HCT116 (cell line): ENCODE measurements around the gene ACER3. TPM values are rescaled to one million over a fixed set of nuclear protein-coding genes. Genes with fewer than 3 reads are reported as not detected.

ENCODE experiments used
- ATAC-seq: fragments of 200-7000 bp; cut with Tn5 transposase; 2 replicates; pipeline ENCODE4 v1.9.1; 2020; ENCODE audit warnings: mild to moderate bottlenecking, moderate library complexity
- BruUV-seq: library from RNA; stranded (reverse); fragments of 400-500 nt; replicated peaks from 2 replicates; lab custom pipeline; 2021; lab: Mats Ljungman, UMichigan
- CTCF ChIA-PET: fragments of 300-600 bp; sonication (Branson Sonifier 250); formaldehyde crosslinking; loops from one replicate; lab custom pipeline; 2021; ENCODE audit warnings: antibody characterized with exemption; lab: Charles Lee
- POLR2A ChIA-PET: fragments of 300-600, 350-600 bp; sonication (Branson Sonifier 250); formaldehyde crosslinking; loops from one replicate; lab custom pipeline; 2021; ENCODE audit warnings: antibody characterized with exemption; lab: Charles Lee
- RAD21 ChIA-PET, 2 experiments: fragments of 300-600 bp; sonication (Branson Sonifier 250); formaldehyde crosslinking; loops; one replicate each; lab custom pipeline; 2023; ENCODE audit warnings: low total read pairs in 2 of 2; ENCODE audit not compliant: uncharacterized antibody in 2 of 2, unreplicated experiment in 2 of 2, low non-redundant PET in 1 of 2; lab: Charles Lee
- DNase-seq: peaks from one replicate; pipeline ENCODE4 v3.0.0-alpha.2; 2010; ENCODE audit warnings: low read depth, low spot score
- H2AFZ ChIP-seq: fragments of 200-600 bp; shearing (Covaris generic), sonication (generic); 2 replicates; pipeline ENCODE4 v1.6.1; 2017; ENCODE audit warnings: low read depth, mixed run types, mixed read lengths, antibody characterized with exemption, low read length; ENCODE audit not compliant: poor library complexity, severe bottlenecking
- H3K27ac ChIP-seq: 2 replicates; pipeline ENCODE4 v1.5.1; 2012; ENCODE audit warnings: low read depth, low read length
- H3K27me3 ChIP-seq: fragments of 200-600 bp; sonication (generic); 2 replicates; pipeline ENCODE4 v1.6.1; 2016; ENCODE audit warnings: mixed run types, low read length, mixed read lengths; ENCODE audit not compliant: insufficient read depth
- H3K36me3 ChIP-seq, 2 experiments: fragments of 200-500 bp in 1 of 2; fragments of 200-600 bp in 1 of 2; sonication (Bioruptor generic) in 1 of 2; sonication (generic) in 1 of 2; 2 replicates each; pipeline versions ENCODE4 v1.5.1 to v1.6.1; 2014 to 2016; ENCODE audit warnings: low read length in 2 of 2, inconsistent platforms in 1 of 2, mixed read lengths in 1 of 2, mixed run types in 1 of 2; ENCODE audit not compliant: insufficient read depth in 2 of 2, control insufficient read depth in 1 of 2
- H3K4me1 ChIP-seq, 2 experiments: fragments of 200-600 bp in 1 of 2; sonication (generic) in 1 of 2; 2 replicates each; pipeline versions ENCODE4 v1.5.1 to v1.6.1; 2012 to 2017; ENCODE audit warnings: low read length in 2 of 2, inconsistent platforms in 1 of 2, mild to moderate bottlenecking in 1 of 2, mixed read lengths in 1 of 2, mixed run types in 1 of 2, moderate library complexity in 1 of 2; ENCODE audit not compliant: insufficient read depth in 2 of 2, control insufficient read depth in 1 of 2
- H3K4me2 ChIP-seq: fragments of 200-600 bp; sonication (generic); 2 replicates; pipeline ENCODE4 v1.6.1; 2017; ENCODE audit warnings: mixed run types, low read length, mixed read lengths
- H3K4me3 ChIP-seq, 2 experiments: fragments of 200-600 bp in 1 of 2; sonication (generic) in 1 of 2; replicated peaks in 1 of 2; 2 replicates each; pipeline ENCODE4 v1.5.1; 2011 to 2016; ENCODE audit warnings: low read length in 2 of 2, control low read depth in 1 of 2, low read depth in 1 of 2, mild to moderate bottlenecking in 1 of 2, mixed read lengths in 1 of 2, mixed run types in 1 of 2
- H3K79me2 ChIP-seq: fragments of 200-600 bp; sonication (generic); 2 replicates; pipeline ENCODE4 v1.6.1; 2017; ENCODE audit warnings: mild to moderate bottlenecking, mixed run types, low read length, moderate library complexity, mixed read lengths; ENCODE audit not compliant: insufficient read depth
- H3K9ac ChIP-seq: fragments of 200-600 bp; sonication (generic); 2 replicates; pipeline ENCODE4 v1.6.1; 2016; ENCODE audit warnings: low read length, mixed read lengths
- H3K9me2 ChIP-seq: fragments of 200-600 bp; sonication (generic), shearing (Covaris generic); 2 replicates; pipeline ENCODE4 v1.6.1; 2017; ENCODE audit warnings: mixed run types, mild to moderate bottlenecking, moderate library complexity; ENCODE audit not compliant: insufficient read depth
- H3K9me3 ChIP-seq, 2 experiments: fragments of 200-500 bp in 1 of 2; fragments of 200-600 bp in 1 of 2; sonication (Bioruptor generic) in 1 of 2; sonication (generic) in 1 of 2; 2 replicates each; pipeline ENCODE4 v1.6.1; 2014 to 2017; ENCODE audit warnings: low read length in 2 of 2, mixed read lengths in 2 of 2, inconsistent platforms in 1 of 2, low read depth in 1 of 2, mild to moderate bottlenecking in 1 of 2, mixed run types in 1 of 2, moderate library complexity in 1 of 2; ENCODE audit not compliant: control insufficient read depth in 1 of 2, insufficient read depth in 1 of 2
- H4K20me1 ChIP-seq: fragments of 200-600 bp; sonication (generic), shearing (Covaris generic); 2 replicates; pipeline ENCODE4 v1.6.1; 2017; ENCODE audit warnings: mixed run types, mild to moderate bottlenecking, moderate library complexity; ENCODE audit not compliant: insufficient read depth
- CEBPB ChIP-seq: IDR thresholded peaks from 2 replicates; pipeline ENCODE4 v1.6.1; 2012; ENCODE audit warnings: low read depth
- CTCF ChIP-seq, 3 experiments: fragments of 200-600 bp in 1 of 3; sonication (generic) in 1 of 3; IDR thresholded peaks in 2 of 3; conservative IDR thresholded peaks in 1 of 3; 2 replicates each; pipeline ENCODE4 v1.5.1; 2012 to 2017; ENCODE audit warnings: low read depth in 2 of 3, low read length in 2 of 3, antibody characterized with exemption in 1 of 3, borderline replicate concordance in 1 of 3, control low read depth in 1 of 3, mild to moderate bottlenecking in 1 of 3, mixed read lengths in 1 of 3, mixed run types in 1 of 3, moderate library complexity in 1 of 3; ENCODE audit not compliant: insufficient read depth in 1 of 3
- EGR1 ChIP-seq: IDR thresholded peaks from 2 replicates; pipeline ENCODE4 v1.6.1; 2012; ENCODE audit warnings: low read depth
- POLR2AphosphoS5 ChIP-seq: IDR thresholded peaks from 2 replicates; pipeline ENCODE4 v1.6.1; 2011; ENCODE audit warnings: mild to moderate bottlenecking, low read depth, low read length, moderate library complexity
- RAD21 ChIP-seq: IDR thresholded peaks from 2 replicates; pipeline ENCODE4 v1.6.1; 2012; ENCODE audit warnings: low read depth, mild to moderate bottlenecking
- YY1 ChIP-seq: IDR thresholded peaks from 2 replicates; pipeline ENCODE4 v1.6.1; 2011; ENCODE audit warnings: low read length, low read depth, moderate library complexity, mild to moderate bottlenecking; ENCODE audit not compliant: insufficient replicate concordance; ENCODE audit errors: extremely low read depth
- ZFX ChIP-seq: fragments of 450-650 bp; IDR thresholded peaks from 2 replicates; pipeline ENCODE4 v1.6.1; 2017
- intact Hi-C: fragments of 100-400 bp; cut with micrococcal nuclease; formaldehyde crosslinking; loops from 2 replicates; pipeline ENCODE4 v1.10.0; 2022
- total RNA-seq: library from RNA; stranded (reverse); gene quantifications from one replicate; pipeline ENCODE4 v1.2.1, GENCODE V29; 2021; ENCODE audit not compliant: unreplicated experiment

Gene ACER3
- total RNA-seq, 1 experiment from 2014 or later = 19.1 TPM

DNA sequence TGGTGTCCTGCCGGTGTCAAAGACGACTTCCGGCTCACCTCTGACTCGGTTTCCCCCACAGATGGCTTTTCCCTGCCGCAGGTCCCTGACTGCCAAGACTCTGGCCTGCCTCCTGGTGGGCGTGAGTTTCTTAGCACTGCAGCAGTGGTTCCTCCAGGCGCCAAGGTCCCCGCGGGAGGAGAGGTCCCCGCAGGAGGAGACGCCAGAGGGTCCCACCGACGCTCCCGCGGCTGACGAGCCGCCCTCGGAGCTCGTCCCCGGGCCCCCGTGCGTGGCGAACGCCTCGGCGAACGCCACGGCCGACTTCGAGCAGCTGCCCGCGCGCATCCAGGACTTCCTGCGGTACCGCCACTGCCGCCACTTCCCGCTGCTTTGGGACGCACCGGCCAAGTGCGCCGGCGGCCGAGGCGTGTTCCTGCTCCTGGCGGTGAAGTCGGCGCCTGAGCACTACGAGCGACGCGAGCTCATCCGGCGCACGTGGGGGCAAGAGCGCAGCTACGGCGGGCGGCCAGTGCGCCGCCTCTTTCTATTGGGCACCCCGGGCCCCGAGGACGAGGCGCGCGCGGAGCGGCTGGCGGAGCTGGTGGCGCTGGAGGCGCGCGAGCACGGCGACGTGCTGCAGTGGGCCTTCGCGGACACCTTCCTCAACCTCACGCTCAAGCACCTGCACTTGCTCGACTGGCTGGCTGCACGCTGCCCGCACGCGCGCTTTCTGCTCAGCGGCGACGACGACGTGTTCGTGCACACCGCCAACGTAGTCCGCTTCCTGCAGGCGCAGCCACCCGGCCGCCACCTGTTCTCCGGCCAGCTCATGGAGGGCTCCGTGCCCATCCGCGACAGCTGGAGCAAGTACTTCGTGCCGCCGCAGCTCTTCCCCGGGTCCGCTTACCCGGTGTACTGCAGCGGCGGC, 179.0 kb downstream of the ACER3 start:
- no peak for ATAC-seq
- intact Hi-C loops = no loop called here
- Histone ChIP-seq H4K20me1 (no peaks in the 10 kb centered on the region), H3K9ac (no peak overlapping the region), H3K4me2 (no peak overlapping the region), H3K27ac (no peak overlapping the region), H3K4me1 (peaks cover 4 to 14% of the 10 kb centered on the region in 2 experiments; a peak in 3 of 4 replicates), H3K79me2 (no peaks in the 10 kb centered on the region), H3K9me3 (no peaks in the 10 kb centered on the region), H3K36me3 (no peaks in the 10 kb centered on the region), H3K27me3 (no peaks in the 10 kb centered on the region), H3K4me3 (no peak overlapping the region), H2AFZ (no peak overlapping the region), H3K9me2 (no peaks in the 10 kb centered on the region)
- TF ChIP-seq CEBPB = no peak
- peak; percentile 35 for TF ChIP-seq RAD21
- TF ChIP-seq CTCF (IDR thresholded peaks at IDR 0.05 in 2 of 3, conservative IDR thresholded peaks at IDR 0.05 in 1 of 3; ENCODE audit: borderline replicate concordance in 1 of 3, insufficient read depth in 1 of 3, low read depth in 2 of 3, low read length in 2 of 3) = peak in 2 of 3 experiments; percentile 36 to 38; a peak in 2 of 6 replicates
- TF ChIP-seq POLR2AphosphoS5 = no peak
- TF ChIP-seq ZFX = no peak
- TF ChIP-seq YY1 = no peak
- no peak for TF ChIP-seq EGR1
- BruUV-seq = no TSS peak
- ChIA-PET CTCF (interaction anchor here (0.7 to 1.1 kb wide), 2 partner anchors 120 to 121 kb away, joined by 3 to 4 read pairs; no protein-coding TSS in a partner anchor), RAD21 (no interaction called here), POLR2A (no interaction called here)
- DNase-seq = no peak
